Measurements from ENCODE around the gene CELF3. TPM values are rescaled to one million over a fixed set of nuclear protein-coding genes. Genes with fewer than 3 reads are reported as not detected.

Gene CELF3
- total and polyA plus RNA-seq, 2 of the 13 experiments (the other 11 are each of a cell fraction or from before 2014, with no cell fraction given), result not detected

DNA sequence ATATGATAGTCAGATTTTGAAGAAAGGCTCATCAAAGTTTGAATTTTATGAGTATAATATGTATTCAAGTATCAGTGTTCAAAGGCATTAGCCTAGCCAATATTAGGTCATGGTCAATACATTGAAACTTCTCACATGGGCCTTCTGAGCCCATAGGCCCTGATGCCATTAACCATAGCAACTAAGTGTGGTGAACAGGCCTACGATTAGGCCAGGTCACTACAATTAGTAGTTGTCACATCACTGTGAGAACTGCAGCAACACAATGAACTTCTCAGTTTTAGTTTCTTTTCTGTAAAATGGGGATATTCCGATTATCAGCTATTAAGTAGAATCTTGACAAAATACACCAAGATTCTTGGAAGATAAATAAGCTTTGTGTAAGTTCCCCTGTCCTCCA is 30.0 kb downstream of the CELF3 start (continued):
- TF ChIP-seq, protein P1, sequence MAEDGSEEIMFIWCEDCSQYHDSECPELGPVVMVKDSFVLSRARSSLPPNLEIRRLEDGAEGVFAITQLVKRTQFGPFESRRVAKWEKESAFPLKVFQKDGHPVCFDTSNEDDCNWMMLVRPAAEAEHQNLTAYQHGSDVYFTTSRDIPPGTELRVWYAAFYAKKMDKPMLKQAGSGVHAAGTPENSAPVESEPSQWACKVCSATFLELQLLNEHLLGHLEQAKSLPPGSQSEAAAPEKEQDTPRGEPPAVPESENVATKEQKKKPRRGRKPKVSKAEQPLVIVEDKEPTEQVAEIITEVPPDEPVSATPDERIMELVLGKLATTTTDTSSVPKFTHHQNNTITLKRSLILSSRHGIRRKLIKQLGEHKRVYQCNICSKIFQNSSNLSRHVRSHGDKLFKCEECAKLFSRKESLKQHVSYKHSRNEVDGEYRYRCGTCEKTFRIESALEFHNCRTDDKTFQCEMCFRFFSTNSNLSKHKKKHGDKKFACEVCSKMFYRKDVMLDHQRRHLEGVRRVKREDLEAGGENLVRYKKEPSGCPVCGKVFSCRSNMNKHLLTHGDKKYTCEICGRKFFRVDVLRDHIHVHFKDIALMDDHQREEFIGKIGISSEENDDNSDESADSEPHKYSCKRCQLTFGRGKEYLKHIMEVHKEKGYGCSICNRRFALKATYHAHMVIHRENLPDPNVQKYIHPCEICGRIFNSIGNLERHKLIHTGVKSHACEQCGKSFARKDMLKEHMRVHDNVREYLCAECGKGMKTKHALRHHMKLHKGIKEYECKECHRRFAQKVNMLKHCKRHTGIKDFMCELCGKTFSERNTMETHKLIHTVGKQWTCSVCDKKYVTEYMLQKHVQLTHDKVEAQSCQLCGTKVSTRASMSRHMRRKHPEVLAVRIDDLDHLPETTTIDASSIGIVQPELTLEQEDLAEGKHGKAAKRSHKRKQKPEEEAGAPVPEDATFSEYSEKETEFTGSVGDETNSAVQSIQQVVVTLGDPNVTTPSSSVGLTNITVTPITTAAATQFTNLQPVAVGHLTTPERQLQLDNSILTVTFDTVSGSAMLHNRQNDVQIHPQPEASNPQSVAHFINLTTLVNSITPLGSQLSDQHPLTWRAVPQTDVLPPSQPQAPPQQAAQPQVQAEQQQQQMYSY (CRISPR knock-in tag; IDR thresholded peaks at IDR 0.05), result no peak
- TF ChIP-seq ETV6 (CRISPR knock-in tag; conservative IDR thresholded peaks at IDR 0.05), result no peak

DNA sequence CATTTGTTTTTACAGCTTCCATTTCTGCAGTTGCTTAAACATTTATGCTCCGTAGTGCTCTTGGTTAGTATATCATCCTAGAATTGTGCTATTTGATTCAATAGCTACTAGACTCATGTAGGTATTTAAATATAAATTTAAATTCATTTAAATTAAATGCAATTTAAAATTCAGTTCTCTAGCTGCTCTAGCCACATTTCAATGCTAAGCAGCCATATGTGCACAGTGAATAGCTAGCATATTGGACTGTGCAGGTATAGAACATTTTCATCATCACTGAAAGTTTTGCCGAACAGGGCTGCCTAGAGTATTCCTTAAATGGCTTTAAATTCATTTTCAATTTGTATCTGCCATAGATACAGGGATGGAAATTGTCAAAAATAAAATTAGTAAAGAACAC is 32.5 kb downstream of the CELF3 start:
- ATAC-seq (no peak), FAIRE-seq (no peak), DNase-seq (ENCODE audit: low spot score) (no peak)
- no peak overlapping the region for H3K4me3 ChIP-seq (replicated peaks in 1 of 3; ENCODE audit: insufficient read depth in 1 of 3, low read depth in 2 of 3, low read length in 3 of 3)
- no peaks in the 10 kb centered on the region for H4K20me1 ChIP-seq (ENCODE audit: insufficient read depth, low read length)
- H3K79me2 ChIP-seq (ENCODE audit: insufficient read depth, low read length), result no peaks in the 10 kb centered on the region
- H3K4me2 ChIP-seq (ENCODE audit: low read depth, low read length), result no peak overlapping the region
- no peaks in the 10 kb centered on the region for H3K27me3 ChIP-seq (ENCODE audit: control insufficient read depth in 1 of 2, insufficient read depth in 2 of 2, low read length in 2 of 2)
- no peak overlapping the region for H3K27ac ChIP-seq (ENCODE audit: extremely low read length, insufficient read depth, low read length)
- 98% methylated on average over 2 of the region's 2 CpGs for WGBS (ENCODE audit: low lambda C conversion rate)
- BruUV-seq (replicated peaks), result no TSS peak
- no peak overlapping the region for H2AFZ ChIP-seq (ENCODE audit: low read length)
- intact Hi-C loops (cut with micrococcal nuclease; ENCODE audit: unreplicated experiment) (no loop called here), in situ Hi-C loops (cut with HindIII; ENCODE audit: extremely low pct_ligation_motif_present, low pct_unique_long_range_greater_than_20kb) (no loop called here)
- no peak overlapping the region for H3K9ac ChIP-seq (ENCODE audit: insufficient read depth, low read depth, low read length)
- POLR2A ChIA-PET, result no interaction called here
- TF ChIP-seq, protein P2, sequence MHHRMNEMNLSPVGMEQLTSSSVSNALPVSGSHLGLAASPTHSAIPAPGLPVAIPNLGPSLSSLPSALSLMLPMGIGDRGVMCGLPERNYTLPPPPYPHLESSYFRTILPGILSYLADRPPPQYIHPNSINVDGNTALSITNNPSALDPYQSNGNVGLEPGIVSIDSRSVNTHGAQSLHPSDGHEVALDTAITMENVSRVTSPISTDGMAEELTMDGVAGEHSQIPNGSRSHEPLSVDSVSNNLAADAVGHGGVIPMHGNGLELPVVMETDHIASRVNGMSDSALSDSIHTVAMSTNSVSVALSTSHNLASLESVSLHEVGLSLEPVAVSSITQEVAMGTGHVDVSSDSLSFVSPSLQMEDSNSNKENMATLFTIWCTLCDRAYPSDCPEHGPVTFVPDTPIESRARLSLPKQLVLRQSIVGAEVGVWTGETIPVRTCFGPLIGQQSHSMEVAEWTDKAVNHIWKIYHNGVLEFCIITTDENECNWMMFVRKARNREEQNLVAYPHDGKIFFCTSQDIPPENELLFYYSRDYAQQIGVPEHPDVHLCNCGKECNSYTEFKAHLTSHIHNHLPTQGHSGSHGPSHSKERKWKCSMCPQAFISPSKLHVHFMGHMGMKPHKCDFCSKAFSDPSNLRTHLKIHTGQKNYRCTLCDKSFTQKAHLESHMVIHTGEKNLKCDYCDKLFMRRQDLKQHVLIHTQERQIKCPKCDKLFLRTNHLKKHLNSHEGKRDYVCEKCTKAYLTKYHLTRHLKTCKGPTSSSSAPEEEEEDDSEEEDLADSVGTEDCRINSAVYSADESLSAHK (CRISPR knock-in tag; IDR thresholded peaks at IDR 0.05; ENCODE audit: borderline replicate concordance), result no peak
- TF ChIP-seq MAFF (IDR thresholded peaks at IDR 0.05; ENCODE audit: low read depth, low read length) (no peak), ZSCAN30 (CRISPR knock-in tag; IDR thresholded peaks at IDR 0.05) (no peak), GLI4 (CRISPR knock-in tag; IDR thresholded peaks at IDR 0.05; ENCODE audit: borderline replicate concordance) (no peak)
- TF ChIP-seq, protein P3, sequence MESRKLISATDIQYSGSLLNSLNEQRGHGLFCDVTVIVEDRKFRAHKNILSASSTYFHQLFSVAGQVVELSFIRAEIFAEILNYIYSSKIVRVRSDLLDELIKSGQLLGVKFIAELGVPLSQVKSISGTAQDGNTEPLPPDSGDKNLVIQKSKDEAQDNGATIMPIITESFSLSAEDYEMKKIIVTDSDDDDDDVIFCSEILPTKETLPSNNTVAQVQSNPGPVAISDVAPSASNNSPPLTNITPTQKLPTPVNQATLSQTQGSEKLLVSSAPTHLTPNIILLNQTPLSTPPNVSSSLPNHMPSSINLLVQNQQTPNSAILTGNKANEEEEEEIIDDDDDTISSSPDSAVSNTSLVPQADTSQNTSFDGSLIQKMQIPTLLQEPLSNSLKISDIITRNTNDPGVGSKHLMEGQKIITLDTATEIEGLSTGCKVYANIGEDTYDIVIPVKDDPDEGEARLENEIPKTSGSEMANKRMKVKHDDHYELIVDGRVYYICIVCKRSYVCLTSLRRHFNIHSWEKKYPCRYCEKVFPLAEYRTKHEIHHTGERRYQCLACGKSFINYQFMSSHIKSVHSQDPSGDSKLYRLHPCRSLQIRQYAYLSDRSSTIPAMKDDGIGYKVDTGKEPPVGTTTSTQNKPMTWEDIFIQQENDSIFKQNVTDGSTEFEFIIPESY (CRISPR knock-in tag; IDR thresholded peaks at IDR 0.05), result no peak
- TF ChIP-seq, protein P4, sequence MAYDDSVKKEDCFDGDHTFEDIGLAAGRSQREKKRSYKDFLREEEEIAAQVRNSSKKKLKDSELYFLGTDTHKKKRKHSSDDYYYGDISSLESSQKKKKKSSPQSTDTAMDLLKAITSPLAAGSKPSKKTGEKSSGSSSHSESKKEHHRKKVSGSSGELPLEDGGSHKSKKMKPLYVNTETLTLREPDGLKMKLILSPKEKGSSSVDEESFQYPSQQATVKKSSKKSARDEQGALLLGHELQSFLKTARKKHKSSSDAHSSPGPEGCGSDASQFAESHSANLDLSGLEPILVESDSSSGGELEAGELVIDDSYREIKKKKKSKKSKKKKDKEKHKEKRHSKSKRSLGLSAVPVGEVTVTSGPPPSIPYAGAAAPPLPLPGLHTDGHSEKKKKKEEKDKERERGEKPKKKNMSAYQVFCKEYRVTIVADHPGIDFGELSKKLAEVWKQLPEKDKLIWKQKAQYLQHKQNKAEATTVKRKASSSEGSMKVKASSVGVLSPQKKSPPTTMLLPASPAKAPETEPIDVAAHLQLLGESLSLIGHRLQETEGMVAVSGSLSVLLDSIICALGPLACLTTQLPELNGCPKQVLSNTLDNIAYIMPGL (CRISPR knock-in tag; IDR thresholded peaks at IDR 0.05; ENCODE audit: borderline replicate concordance in 1 of 2, low read depth in 1 of 2), result no peak
- peaks cover 11% of the 10 kb centered on the region for H3K4me1 ChIP-seq (ENCODE audit: insufficient read depth, low read length)
- CTCF ChIA-PET (ENCODE audit: low intra/inter-chr PET ratio, low total read pairs), result no interaction called here
- peaks cover 1 to 9% of the 10 kb centered on the region in 2 experiments; a peak in 2 of 5 replicates for H3K36me3 ChIP-seq (replicated peaks in 1 of 2; ENCODE audit: control insufficient read depth in 1 of 2, insufficient read depth in 2 of 2, low read length in 2 of 2)
- H3K9me3 ChIP-seq (ENCODE audit: low read length), result no peaks in the 10 kb centered on the region
